ENCODE measurements around the gene TMEM151B. TPM values are rescaled to one million over a fixed set of nuclear protein-coding genes. Genes with fewer than 3 reads are reported as not detected.

The TMEM151B gene
- total and polyA plus RNA-seq, 2 of the 13 experiments (the other 11 are each of a cell fraction or from before 2014, with no cell fraction given): not detected

DNA sequence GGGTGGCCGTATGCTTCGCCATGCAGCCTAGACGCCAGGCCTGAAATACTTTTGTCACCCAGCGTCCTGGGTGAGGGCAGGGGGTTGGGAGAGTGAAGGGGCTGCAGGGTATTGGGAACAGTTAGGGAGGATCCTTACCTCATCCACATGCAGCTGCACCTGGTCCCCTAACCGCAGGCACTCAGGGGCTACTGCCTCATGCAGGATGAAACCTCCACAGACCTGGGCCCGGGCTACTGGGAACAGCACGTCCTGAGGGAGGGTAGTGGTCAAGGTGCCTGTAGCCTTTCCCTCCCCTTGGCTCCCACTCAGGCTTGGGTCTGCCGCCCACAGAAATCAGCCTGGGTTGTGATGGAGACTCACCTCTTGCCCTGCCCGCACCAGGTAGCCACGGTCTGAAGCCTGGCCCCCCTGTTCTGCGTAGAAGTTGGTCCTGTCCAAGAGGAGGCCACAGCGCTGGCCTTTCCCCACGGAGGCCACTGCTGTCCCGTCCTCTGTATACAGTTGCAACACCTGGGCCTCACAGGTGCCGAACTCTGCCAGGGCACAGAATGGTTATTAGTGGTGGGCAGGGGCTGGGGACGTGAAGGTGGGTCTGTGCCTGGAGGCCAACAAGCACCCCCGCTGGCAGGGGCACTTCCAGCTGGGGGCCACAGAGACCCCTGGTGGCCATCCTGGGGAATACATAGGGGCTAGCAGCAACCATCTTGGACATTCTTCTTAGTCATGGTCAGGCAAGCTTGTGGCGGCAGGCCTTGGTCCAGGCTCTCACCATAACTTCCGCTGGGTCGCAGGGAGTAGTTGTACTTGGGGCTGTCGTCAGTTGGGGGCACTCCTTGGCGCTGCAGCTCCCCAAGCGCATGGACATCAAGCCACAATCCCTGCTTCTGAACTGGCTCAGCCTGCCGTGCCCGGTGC, 34.3 kb downstream of the TMEM151B start (continued):
- TF ChIP-seq CEBPB (IDR thresholded peaks at IDR 0.05; ENCODE audit: borderline replicate concordance, low read depth, low read length) (no peak), CREM (IDR thresholded peaks at IDR 0.05) (no peak), CREM (CRISPR knock-in tag; IDR thresholded peaks at IDR 0.05) (no peak), SMAD1 (CRISPR knock-in tag; IDR thresholded peaks at IDR 0.05; ENCODE audit: borderline replicate concordance, low read depth) (no peak), PITX1 (CRISPR knock-in tag; IDR thresholded peaks at IDR 0.05) (0 out of 2 replicates have a peak, but pooled peaks have one; percentile 36), ZNF24 (IDR thresholded peaks at IDR 0.05) (no peak), MTA3 (CRISPR knock-in tag; IDR thresholded peaks at IDR 0.05) (no peak), ZNF615 (CRISPR knock-in tag; IDR thresholded peaks at IDR 0.05; ENCODE audit: borderline replicate concordance) (no peak), NFE2L2 (IDR thresholded peaks at IDR 0.05; ENCODE audit: low read length) (no peak), SMYD3 (CRISPR knock-in tag; IDR thresholded peaks at IDR 0.05) (no peak), GZF1 (CRISPR knock-in tag; IDR thresholded peaks at IDR 0.05) (no peak), PTBP1 (IDR thresholded peaks at IDR 0.05; ENCODE audit: low read depth, low read length, poor library complexity, severe bottlenecking) (no peak), ZMYM2 (CRISPR knock-in tag; IDR thresholded peaks at IDR 0.05) (peak; percentile 47; the same call in 1 of the 2 replicates), ZNF761 (CRISPR knock-in tag; conservative IDR thresholded peaks at IDR 0.05) (no peak)
- TF ChIP-seq, protein P1, sequence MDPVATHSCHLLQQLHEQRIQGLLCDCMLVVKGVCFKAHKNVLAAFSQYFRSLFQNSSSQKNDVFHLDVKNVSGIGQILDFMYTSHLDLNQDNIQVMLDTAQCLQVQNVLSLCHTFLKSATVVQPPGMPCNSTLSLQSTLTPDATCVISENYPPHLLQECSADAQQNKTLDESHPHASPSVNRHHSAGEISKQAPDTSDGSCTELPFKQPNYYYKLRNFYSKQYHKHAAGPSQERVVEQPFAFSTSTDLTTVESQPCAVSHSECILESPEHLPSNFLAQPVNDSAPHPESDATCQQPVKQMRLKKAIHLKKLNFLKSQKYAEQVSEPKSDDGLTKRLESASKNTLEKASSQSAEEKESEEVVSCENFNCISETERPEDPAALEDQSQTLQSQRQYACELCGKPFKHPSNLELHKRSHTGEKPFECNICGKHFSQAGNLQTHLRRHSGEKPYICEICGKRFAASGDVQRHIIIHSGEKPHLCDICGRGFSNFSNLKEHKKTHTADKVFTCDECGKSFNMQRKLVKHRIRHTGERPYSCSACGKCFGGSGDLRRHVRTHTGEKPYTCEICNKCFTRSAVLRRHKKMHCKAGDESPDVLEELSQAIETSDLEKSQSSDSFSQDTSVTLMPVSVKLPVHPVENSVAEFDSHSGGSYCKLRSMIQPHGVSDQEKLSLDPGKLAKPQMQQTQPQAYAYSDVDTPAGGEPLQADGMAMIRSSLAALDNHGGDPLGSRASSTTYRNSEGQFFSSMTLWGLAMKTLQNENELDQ (CRISPR knock-in tag; IDR thresholded peaks at IDR 0.05; ENCODE audit: borderline replicate concordance): no peak
- TF ChIP-seq, protein P2, sequence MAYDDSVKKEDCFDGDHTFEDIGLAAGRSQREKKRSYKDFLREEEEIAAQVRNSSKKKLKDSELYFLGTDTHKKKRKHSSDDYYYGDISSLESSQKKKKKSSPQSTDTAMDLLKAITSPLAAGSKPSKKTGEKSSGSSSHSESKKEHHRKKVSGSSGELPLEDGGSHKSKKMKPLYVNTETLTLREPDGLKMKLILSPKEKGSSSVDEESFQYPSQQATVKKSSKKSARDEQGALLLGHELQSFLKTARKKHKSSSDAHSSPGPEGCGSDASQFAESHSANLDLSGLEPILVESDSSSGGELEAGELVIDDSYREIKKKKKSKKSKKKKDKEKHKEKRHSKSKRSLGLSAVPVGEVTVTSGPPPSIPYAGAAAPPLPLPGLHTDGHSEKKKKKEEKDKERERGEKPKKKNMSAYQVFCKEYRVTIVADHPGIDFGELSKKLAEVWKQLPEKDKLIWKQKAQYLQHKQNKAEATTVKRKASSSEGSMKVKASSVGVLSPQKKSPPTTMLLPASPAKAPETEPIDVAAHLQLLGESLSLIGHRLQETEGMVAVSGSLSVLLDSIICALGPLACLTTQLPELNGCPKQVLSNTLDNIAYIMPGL (CRISPR knock-in tag; IDR thresholded peaks at IDR 0.05; ENCODE audit: borderline replicate concordance in 1 of 2, low read depth in 1 of 2): 0 out of 4 replicates have a peak, but pooled peaks of 1 of the 2 experiments have one; percentile 34
- TF ChIP-seq, protein P3, sequence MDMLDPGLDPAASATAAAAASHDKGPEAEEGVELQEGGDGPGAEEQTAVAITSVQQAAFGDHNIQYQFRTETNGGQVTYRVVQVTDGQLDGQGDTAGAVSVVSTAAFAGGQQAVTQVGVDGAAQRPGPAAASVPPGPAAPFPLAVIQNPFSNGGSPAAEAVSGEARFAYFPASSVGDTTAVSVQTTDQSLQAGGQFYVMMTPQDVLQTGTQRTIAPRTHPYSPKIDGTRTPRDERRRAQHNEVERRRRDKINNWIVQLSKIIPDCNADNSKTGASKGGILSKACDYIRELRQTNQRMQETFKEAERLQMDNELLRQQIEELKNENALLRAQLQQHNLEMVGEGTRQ (IDR thresholded peaks at IDR 0.05; ENCODE audit: low read depth, low read length): no peak
- TF ChIP-seq, protein P3 (CRISPR knock-in tag; IDR thresholded peaks at IDR 0.05; ENCODE audit: borderline replicate concordance): no peak
- TF ChIP-seq, protein P4, sequence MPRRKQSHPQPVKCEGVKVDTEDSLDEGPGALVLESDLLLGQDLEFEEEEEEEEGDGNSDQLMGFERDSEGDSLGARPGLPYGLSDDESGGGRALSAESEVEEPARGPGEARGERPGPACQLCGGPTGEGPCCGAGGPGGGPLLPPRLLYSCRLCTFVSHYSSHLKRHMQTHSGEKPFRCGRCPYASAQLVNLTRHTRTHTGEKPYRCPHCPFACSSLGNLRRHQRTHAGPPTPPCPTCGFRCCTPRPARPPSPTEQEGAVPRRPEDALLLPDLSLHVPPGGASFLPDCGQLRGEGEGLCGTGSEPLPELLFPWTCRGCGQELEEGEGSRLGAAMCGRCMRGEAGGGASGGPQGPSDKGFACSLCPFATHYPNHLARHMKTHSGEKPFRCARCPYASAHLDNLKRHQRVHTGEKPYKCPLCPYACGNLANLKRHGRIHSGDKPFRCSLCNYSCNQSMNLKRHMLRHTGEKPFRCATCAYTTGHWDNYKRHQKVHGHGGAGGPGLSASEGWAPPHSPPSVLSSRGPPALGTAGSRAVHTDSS (CRISPR knock-in tag; conservative IDR thresholded peaks at IDR 0.05): 0 out of 2 replicates have a peak, but pooled peaks have one; percentile 87

All from HepG2 (cell line).